HG03103 (cell line): ENCODE measurements around the gene ARGLU1.
A peak's percentile ranks its signal among the peaks of the same experiment; 100 is the strongest.

Experiments
- ATAC-seq: cut with Tn5 transposase; IDR thresholded peaks from one replicate; pipeline ENCODE4 v1.9.1; 2021; ENCODE audit warnings: low read depth; ENCODE audit not compliant: unreplicated experiment

Gene ARGLU1

GRCh38 chr13:106587787-106588186 is 19.9 kb upstream of the ARGLU1 start:
- ATAC-seq: no peak

DNA sequence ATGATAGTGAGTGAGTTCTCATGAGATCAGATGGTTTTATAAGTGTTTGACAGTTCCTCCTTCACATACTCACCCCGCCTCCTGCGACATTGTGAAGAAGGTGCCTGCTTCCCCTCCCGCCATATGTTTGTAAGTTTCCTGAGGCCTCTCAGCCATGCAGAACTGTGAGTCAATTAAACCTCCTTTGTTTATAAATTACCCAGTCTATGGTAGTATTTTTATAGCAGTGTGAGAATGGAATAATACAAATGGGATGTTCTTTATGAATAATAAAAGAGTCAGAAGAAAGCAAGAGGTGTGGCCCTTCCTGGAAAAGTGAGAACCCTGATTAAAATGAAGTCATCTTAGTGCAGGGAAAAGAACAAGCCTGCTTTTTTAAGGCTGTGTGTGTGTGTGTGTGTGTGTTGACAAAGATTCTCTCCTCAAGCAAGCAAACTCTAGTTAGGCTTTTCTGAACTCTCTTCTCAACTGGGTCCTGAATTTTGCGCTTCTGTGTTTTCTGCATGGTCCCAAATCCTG is 18.8 kb upstream of the ARGLU1 start:
- ATAC-seq: no peak

DNA sequence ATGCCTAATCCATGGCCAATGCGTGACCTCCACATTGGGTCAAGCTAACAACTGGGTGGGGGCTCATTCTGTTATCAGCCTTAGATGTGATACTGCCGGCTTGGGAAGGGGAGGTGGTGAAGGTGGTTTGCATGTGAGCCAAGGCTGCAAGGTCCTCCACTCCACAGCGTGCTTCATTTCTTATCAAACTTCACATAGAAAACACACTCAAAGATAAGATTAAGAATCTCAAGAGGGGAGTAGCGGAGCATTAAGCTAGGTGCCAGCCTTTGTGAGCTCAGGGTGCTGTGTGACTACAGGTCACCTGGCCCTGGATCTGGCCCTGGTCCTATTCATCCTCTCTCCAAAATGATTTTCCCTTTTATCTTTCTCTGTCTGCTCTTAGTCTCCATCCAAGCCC is 13.3 kb upstream of the ARGLU1 start:
- no peak for ATAC-seq

- no peak for ATAC-seq
Observed at GRCh38 chr13:106575896-106576295, 8.0 kb upstream of the ARGLU1 start.

DNA sequence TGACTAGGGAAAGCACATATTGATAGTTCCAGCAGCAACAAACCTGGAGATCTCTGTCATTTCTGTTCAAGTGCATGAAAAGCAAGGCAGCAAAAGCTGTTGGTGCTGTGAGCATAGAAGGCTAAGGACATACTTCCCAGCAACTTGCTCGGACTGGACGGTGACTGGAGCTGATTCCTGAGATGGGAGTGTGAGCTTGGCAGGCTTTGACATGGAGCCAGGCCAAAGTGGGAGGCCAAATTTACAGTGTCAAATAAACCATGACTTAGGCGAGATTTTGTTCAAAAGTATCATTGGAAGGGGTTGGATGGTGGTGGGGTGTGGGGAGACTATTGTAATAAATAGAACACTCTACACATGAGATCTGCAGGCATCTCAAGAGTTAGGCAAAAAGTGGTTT is 5.9 kb upstream of the ARGLU1 start:
- no peak for ATAC-seq

DNA sequence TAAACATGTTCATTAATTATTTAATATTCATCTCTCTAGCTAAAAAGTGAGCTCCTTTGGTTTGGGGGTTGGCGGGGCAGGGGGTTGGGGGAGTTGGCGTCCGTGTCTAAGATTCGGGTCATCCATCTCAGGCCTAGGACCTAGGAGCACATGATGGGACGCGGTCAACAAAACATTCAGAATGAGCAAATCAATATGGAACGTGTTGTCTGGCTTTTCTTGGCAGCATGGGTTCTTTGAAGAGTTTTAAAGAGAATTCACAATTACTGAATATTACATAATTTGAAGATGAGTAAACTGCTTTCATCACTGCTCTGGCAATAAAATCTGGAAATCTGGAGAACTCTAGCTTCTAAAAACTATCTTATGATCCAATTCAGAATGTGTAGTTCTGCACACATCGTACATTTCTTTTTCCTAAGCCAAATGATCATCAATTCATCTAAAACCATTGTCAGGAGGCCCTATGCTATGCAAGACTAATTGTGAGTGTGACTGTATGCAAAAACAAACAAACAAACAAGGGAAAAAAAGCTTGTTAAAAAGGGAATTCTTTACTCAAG is 5.4 kb upstream of the ARGLU1 start:
- no peak for ATAC-seq

GRCh38 chr13:106570299-106570852 is 2.4 kb upstream of the ARGLU1 start:
- peak; percentile 32 for ATAC-seq

DNA sequence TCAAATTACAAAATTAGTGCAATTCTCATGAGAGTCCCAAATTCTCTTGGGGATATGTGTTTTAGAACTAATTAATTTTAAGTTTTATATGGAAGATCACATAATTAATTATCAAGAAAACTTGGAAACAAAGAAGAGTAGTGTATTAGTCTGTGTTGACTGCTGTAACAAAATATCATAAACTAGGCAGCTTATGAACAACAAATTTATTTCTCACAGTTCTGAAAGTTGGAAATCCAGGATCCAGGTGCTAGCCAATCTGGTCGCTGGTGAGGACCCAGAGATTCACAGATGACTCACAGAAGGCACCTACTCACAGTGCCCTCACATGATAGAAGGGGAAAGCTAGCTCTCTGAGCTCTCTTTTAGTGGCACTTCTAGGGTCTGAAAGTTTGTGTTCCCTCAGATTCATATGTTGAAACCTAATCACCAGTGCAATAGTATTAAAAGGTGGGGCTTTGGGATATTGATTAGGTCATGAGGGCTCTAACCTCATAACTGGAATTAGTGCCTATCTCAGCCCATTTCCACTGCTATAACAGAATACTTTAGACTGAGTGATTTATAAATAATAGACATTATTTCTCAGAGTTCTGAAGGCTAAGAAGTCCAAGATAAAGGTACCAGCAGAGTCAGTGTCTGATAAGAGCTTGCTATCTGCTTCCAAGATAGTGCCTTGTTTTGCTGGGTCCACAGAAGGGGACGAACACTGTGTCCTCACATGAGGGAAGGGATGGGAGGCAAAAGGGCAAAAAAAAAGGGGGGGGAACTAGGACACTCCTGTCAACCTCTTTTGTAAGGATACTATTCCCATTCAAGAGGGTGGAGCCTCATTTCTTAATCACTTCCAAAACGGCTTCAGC is 1.5 kb upstream of the ARGLU1 start:
- no peak for ATAC-seq

DNA sequence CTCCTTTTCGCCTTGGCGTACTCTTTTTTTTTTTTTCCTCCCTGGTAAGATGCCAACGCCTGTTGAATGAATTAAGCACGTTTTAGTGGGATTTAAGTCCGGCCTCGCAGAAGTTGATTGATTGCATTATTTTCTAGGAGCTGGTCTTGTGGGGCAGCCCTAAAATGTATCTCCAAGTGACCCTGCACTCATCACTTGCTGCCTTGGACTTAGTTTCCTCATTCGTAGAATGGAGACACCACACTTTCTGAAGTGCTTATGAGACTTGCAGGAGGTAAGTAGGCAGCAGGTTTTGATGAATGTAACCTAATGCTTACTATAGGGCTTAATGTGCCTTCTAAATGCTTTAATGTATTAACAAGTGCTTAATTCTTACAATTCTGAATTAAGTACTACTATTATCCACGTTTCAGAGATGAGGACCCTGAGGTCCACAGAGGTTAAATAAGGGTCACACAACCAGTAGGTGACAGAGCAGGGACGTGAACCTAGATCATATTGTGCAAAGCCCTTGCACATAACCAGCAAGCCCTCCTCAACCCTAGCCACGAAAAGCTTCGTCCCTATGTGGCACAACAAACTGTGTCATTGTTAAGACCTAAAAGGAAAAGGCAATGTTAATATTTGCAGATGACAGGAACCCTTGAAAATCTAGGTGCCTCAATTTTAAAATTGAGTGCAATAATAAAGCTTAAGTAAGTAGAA is 514 bp upstream of the ARGLU1 start:
- ATAC-seq: peak; percentile 30

- peak; percentile 29 for ATAC-seq
Observed at GRCh38 chr13:106566641-106567473, 1.1 kb downstream of the ARGLU1 start.

DNA sequence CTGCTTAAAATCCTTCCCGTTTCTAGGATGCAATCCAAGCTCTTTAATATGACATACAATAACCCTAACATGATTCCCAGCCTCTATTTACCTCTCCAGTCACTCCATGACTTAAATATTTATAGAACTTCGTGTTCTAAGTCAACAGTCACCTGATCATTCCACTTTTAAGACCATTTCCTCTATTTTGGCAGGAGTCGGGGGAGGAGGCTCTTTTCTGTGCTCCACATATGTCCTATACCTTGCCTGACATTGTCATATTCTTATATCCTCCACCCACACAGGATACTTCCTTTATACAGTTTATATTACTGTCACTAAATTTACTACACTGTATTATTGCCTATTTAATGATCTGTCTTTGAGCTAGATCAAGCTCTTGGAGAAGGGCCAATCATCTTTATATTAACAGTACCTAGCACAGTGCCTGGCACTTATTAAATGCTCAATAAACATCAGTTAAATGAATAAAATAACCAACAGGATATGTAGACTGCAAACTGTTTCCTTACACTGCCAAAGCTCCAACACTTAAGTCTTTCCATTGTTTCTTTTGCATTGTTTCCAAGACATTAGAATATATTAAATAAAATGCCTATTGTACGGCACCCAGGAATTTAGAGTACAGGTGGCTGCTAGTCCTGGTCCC is 2.7 kb downstream of the ARGLU1 start:
- no peak for ATAC-seq

DNA sequence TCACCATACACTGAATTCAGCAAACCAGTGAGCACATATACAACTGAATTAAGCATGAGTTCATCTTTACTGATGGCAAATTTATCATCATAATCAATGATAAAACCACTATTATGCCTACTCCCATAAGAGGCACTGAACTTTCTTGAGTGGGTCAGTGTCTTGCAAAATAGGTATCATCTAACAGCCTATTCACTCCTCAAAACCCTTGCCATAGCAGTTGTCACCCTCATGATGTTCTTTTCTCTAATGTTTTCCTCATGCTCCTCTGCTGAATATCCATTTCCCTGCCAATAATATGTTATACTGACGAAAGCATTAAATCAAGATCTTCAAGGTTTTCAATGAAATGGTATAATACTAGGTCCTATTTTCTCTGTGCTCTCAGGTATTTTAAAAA is 5.6 kb downstream of the ARGLU1 start:
- no peak for ATAC-seq

DNA sequence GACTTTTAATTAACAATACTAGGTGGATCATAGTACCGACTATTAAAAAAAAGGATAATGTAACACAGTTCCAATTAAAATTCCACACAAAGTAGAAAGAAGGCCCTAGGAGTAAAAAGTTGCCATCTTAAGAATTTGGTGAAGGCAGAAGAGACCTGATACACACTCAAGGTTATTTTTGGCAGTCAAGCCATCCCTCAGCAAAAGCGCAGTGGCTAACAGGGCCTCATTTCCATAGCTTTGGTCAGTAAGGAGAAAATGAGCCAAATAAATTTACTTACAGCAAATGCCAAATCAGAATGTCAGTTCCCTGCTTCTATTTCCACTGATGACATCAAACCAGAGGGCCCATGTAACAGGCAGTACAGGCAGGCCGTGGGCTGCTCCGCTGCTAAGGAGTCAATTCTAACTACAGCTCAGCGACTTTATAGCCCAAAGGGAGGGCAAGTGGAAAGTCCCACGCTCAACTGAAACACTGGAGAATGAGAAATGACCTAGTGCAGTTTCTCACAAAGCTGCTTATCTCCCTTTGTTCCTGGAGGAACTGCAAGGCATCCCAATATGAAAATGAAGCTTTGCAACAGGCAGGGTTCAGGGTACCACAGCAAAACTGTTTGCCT is 6.3 kb downstream of the ARGLU1 start:
- ATAC-seq: peak; percentile 69

- ATAC-seq: no peak
Observed at GRCh38 chr13:106560821-106561220, 7.1 kb downstream of the ARGLU1 start.

GRCh38 chr13:106558527-106558926 is 9.4 kb downstream of the ARGLU1 start:
- no peak for ATAC-seq

DNA sequence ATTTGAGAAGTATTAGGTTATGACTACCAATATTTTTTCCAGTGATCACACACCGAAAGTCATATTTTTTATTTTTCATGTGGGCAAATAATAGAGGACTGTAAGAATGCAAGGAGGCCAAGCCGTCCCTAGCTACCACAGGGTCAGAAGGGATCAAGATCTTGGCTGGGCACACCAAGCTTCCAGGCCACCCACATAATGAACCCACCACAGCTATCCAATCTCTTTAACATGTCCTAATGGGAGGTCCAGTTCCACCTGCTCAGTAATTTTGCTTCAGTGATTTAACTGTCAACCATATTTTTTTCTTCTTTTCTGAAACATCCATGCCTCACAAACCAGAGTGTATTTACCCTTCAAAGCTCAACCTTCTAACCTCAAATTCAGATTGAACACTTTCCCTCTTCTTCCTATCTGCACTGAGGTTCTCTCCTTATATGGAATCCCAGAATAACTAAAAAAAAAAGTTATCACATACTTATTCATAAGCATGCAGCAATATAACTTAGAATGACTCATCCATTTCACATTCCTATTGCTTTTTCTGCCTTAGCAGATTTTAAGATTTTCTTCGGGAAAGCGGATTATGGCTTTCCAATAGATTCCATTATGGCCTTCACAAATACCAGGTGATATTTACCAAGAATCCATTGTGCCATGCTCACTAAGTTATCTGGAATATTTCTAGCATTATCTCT is 12.2 kb downstream of the ARGLU1 start:
- no peak for ATAC-seq

DNA sequence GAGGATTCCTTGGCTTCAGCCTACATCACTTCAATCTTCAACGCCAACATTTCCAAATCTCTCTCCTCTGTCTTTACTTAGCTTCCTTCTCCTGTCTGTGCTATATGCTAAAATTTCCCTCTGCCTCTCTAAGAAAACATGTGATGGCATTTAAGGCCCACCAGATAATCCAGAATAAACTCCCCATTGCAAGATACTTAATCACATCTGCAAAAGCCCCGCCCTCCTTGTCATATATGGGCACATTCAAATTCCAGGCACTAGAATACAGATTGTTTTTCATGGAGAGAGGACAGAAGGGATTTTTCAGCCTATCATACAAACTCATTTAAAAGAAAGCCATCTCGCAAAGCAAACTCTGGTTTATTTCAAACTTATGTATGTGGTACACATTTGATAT is 16.2 kb downstream of the ARGLU1 start:
- no peak for ATAC-seq

- ATAC-seq: no peak
Observed at GRCh38 chr13:106551350-106551749, 16.6 kb downstream of the ARGLU1 start.
